IMR-90 (cell line): ENCODE measurements around the gene C6orf47. TPM values are rescaled to one million over a fixed set of nuclear protein-coding genes. Genes with fewer than 3 reads are reported as not detected.

ENCODE experiments used
- ATAC-seq: fragments of 200-7000 bp; cut with Tn5 transposase; 2 replicates; pipeline ENCODE4 v1.9.1; 2020; ENCODE audit warnings: low read depth, mild to moderate bottlenecking, moderate library complexity
- BruUV-seq: library from RNA; stranded (reverse); fragments of 400-500 nt; replicated peaks from 2 replicates; lab custom pipeline; 2021; lab: Mats Ljungman, UMichigan
- CTCF ChIA-PET: fragments of 300-600 bp; formaldehyde crosslinking; extraction: SDS; loops from one replicate; lab custom pipeline; 2021; ENCODE audit warnings: antibody characterized with exemption; lab: Yijun Ruan, JAX
- POLR2A ChIA-PET: fragments of 300-600 bp; sonication (Branson Sonifier 250); formaldehyde crosslinking; loops from one replicate; lab custom pipeline; 2022; ENCODE audit warnings: antibody characterized with exemption; ENCODE audit not compliant: unreplicated experiment; lab: Charles Lee
- DNase-seq: peaks from one replicate; pipeline ENCODE4 v3.0.0; 2013
- H2AFZ ChIP-seq: replicated peaks from 2 replicates; pipeline ENCODE3; 2013; ENCODE audit warnings: low read length, mild to moderate bottlenecking; ENCODE audit not compliant: poor library complexity
- H2AK5ac ChIP-seq: 2 replicates; pipeline ENCODE4 v1.6.1; 2013; ENCODE audit warnings: low read depth, low read length, inconsistent platforms
- H2AK9ac ChIP-seq: replicated peaks from 2 replicates; pipeline ENCODE3; 2013; ENCODE audit warnings: mild to moderate bottlenecking, low read depth, low read length, moderate library complexity; ENCODE audit not compliant: poor library complexity
- H2BK120ac ChIP-seq: 2 replicates; pipeline ENCODE4 v1.6.1; 2013; ENCODE audit warnings: low read depth, low read length, inconsistent platforms
- H2BK15ac ChIP-seq: 3 replicates; pipeline ENCODE4 v1.6.1; 2013; ENCODE audit warnings: low read depth, low read length, inconsistent platforms
- H2BK20ac ChIP-seq: 2 replicates; pipeline ENCODE4 v1.6.1; 2013; ENCODE audit warnings: low read depth, mild to moderate bottlenecking, inconsistent platforms, low read length, moderate library complexity
- H2BK5ac ChIP-seq: 2 replicates; pipeline ENCODE4 v1.6.1; 2013; ENCODE audit warnings: mild to moderate bottlenecking, low read depth, low read length, inconsistent platforms; ENCODE audit not compliant: poor library complexity, severe bottlenecking
- H3K14ac ChIP-seq: replicated peaks from 2 replicates; pipeline ENCODE4 v1.6.1; 2013; ENCODE audit warnings: low read depth, low read length, inconsistent platforms
- H3K18ac ChIP-seq: 2 replicates; pipeline ENCODE4 v1.6.1; 2013; ENCODE audit warnings: low read depth, low read length, control low read depth
- H3K23ac ChIP-seq: 2 replicates; pipeline ENCODE4 v1.6.1; 2013; ENCODE audit warnings: low read depth, low read length, inconsistent platforms
- H3K27ac ChIP-seq: 2 replicates; pipeline ENCODE4 v1.5.1; 2013; ENCODE audit warnings: mild to moderate bottlenecking, control low read depth, low read length; ENCODE audit not compliant: insufficient read depth
- H3K27me3 ChIP-seq: 2 replicates; pipeline ENCODE4 v1.6.1; 2013; ENCODE audit warnings: low read length; ENCODE audit not compliant: control insufficient read depth, insufficient read depth
- H3K36me3 ChIP-seq: 2 replicates; pipeline ENCODE4 v1.6.1; 2013; ENCODE audit warnings: low read length, mixed read lengths; ENCODE audit not compliant: control insufficient read depth, insufficient read depth
- H3K4ac ChIP-seq: 2 replicates; pipeline ENCODE4 v1.6.1; 2013; ENCODE audit warnings: low read depth, low read length, inconsistent platforms
- H3K4me1 ChIP-seq: 2 replicates; pipeline ENCODE4 v1.6.1; 2013; ENCODE audit warnings: low read length, mixed read lengths; ENCODE audit not compliant: control insufficient read depth, insufficient read depth
- H3K4me2 ChIP-seq: 2 replicates; pipeline ENCODE4 v1.6.1; 2013; ENCODE audit warnings: low read depth, mild to moderate bottlenecking, control low read depth, low read length, moderate library complexity
- H3K4me3 ChIP-seq: 2 replicates; pipeline ENCODE4 v1.5.1; 2013; ENCODE audit warnings: low read depth, mild to moderate bottlenecking, control low read depth, low read length, moderate library complexity; ENCODE audit not compliant: insufficient read depth
- H3K56ac ChIP-seq: 2 replicates; pipeline ENCODE4 v1.6.1; 2013; ENCODE audit warnings: low read length, inconsistent platforms; ENCODE audit not compliant: insufficient read depth; ENCODE audit errors: extremely low read depth
- H3K79me1 ChIP-seq, 2 experiments: 2 replicates each; pipeline ENCODE4 v1.6.1; 2013; ENCODE audit warnings: low read length in 2 of 2, inconsistent platforms in 1 of 2, low read depth in 1 of 2
- H3K9ac ChIP-seq: 2 replicates; pipeline ENCODE4 v1.6.1; 2013; ENCODE audit warnings: low read depth, low read length, control low read depth
- H3K9me1 ChIP-seq: 2 replicates; pipeline ENCODE4 v1.6.1; 2013; ENCODE audit warnings: low read length, inconsistent platforms; ENCODE audit not compliant: insufficient read depth
- H3K9me3 ChIP-seq: 2 replicates; pipeline ENCODE4 v1.6.1; 2013; ENCODE audit warnings: low read length; ENCODE audit not compliant: control insufficient read depth, insufficient read depth
- H4K20me1 ChIP-seq: 2 replicates; pipeline ENCODE4 v1.6.1; 2013; ENCODE audit warnings: low read length, inconsistent platforms; ENCODE audit not compliant: insufficient read depth
- H4K5ac ChIP-seq: 2 replicates; pipeline ENCODE4 v1.6.1; 2013; ENCODE audit warnings: mild to moderate bottlenecking, low read depth, low read length, control low read depth
- H4K8ac ChIP-seq, 2 experiments: 2 replicates each; pipeline ENCODE4 v1.6.1; 2013; ENCODE audit warnings: low read depth in 2 of 2, low read length in 2 of 2, control low read depth in 1 of 2, inconsistent platforms in 1 of 2
- H4K91ac ChIP-seq: 2 replicates; pipeline ENCODE4 v1.6.1; 2013; ENCODE audit warnings: low read depth, low read length, inconsistent platforms; ENCODE audit not compliant: insufficient read depth
- BHLHE40 ChIP-seq: fragments of 150-350 bp; IDR thresholded peaks from 2 replicates; pipeline ENCODE4 v1.6.1; 2016; ENCODE audit warnings: mild to moderate bottlenecking, low read depth, low read length
- CEBPB ChIP-seq: IDR thresholded peaks from 2 replicates; pipeline ENCODE4 v1.6.1; 2012; ENCODE audit warnings: low read depth, low read length, improper control_type of control experiment
- CHD1 ChIP-seq: IDR thresholded peaks from 2 replicates; pipeline ENCODE4 v1.6.1; 2012; ENCODE audit warnings: low read depth, low read length, improper control_type of control experiment
- CTCF ChIP-seq: conservative IDR thresholded peaks from 2 replicates; pipeline ENCODE4 v1.5.1; 2012; ENCODE audit warnings: mild to moderate bottlenecking, low read depth, low read length, improper control_type of control experiment
- FOS ChIP-seq: fragments of 150-350 bp; IDR thresholded peaks from 2 replicates; pipeline ENCODE4 v1.6.1; 2016; ENCODE audit warnings: low read depth, low read length
- MAFK ChIP-seq: IDR thresholded peaks from 2 replicates; pipeline ENCODE4 v1.6.1; 2012; ENCODE audit warnings: low read depth, low read length, improper control_type of control experiment
- MAZ ChIP-seq: IDR thresholded peaks from 2 replicates; pipeline ENCODE4 v1.6.1; 2012; ENCODE audit warnings: low read depth, mild to moderate bottlenecking, low read length, improper control_type of control experiment, moderate library complexity, borderline replicate concordance
- MXI1 ChIP-seq: IDR thresholded peaks from 2 replicates; pipeline ENCODE4 v1.6.1; 2012; ENCODE audit warnings: low read depth, mild to moderate bottlenecking, low read length, moderate library complexity, borderline replicate concordance
- NFE2L2 ChIP-seq: fragments of 150-350 bp; IDR thresholded peaks from 2 replicates; pipeline ENCODE4 v1.6.1; 2016; ENCODE audit warnings: low read depth, mild to moderate bottlenecking, low read length
- POLR2A ChIP-seq: IDR thresholded peaks from 2 replicates; pipeline ENCODE4 v1.6.1; 2012; ENCODE audit warnings: mild to moderate bottlenecking, low read depth, low read length
- RAD21 ChIP-seq: IDR thresholded peaks from 2 replicates; pipeline ENCODE4 v1.6.1; 2012; ENCODE audit warnings: low read length, improper control_type of control experiment
- RCOR1 ChIP-seq: IDR thresholded peaks from 2 replicates; pipeline ENCODE4 v1.6.1; 2012; ENCODE audit warnings: mild to moderate bottlenecking, low read length, improper control_type of control experiment; ENCODE audit not compliant: insufficient replicate concordance
- RFX5 ChIP-seq: IDR thresholded peaks from 2 replicates; pipeline ENCODE4 v1.8.0; 2012; ENCODE audit warnings: low read depth, mild to moderate bottlenecking, low read length, moderate library complexity
- SMC3 ChIP-seq: fragments of 150-350 bp; IDR thresholded peaks from 2 replicates; pipeline ENCODE4 v1.6.1; 2016; ENCODE audit warnings: low read depth, mild to moderate bottlenecking, antibody characterized with exemption, low read length, moderate library complexity
- WGBS, 2 experiments: methylation state at CpG; one replicate each; pipeline versions ENCODE4 v1.1.5 to v1.1.7; 2013; ENCODE audit warnings: missing lambda C conversion rate in 2 of 2; ENCODE audit not compliant: insufficient read length in 1 of 2; ENCODE audit errors: extremely low coverage in 2 of 2; 5-methylcytosine and 5-hydroxymethylcytosine counted together
- dilution Hi-C: fragments of 300-500 bp; cut with HindIII; formaldehyde crosslinking; loops from one replicate; pipeline ENCODE4 v1.14.3; 2018; ENCODE audit warnings: low sequenced_read_pairs; ENCODE audit not compliant: unreplicated experiment
- in situ Hi-C: fragments of 300-500 bp; cut with MboI; formaldehyde crosslinking; loops from 3 replicates; pipeline ENCODE4 v1.14.3; 2019; ENCODE audit warnings: low sequenced_read_pairs, inconsistent platforms, mixed read lengths
- intact Hi-C: fragments of 100-400 bp; cut with micrococcal nuclease; formaldehyde crosslinking; loops from 2 replicates; pipeline ENCODE4 v1.10.0; 2022
- polyA plus RNA-seq, 3 experiments: library from polyadenylated mRNA; depleted of rRNA; stranded (reverse); fragments of >200 nt; gene quantifications; 2 replicates each; pipeline ENCODE4 v1.2.3, GENCODE V29; 2012; ENCODE audit warnings: low replicate concordance in 1 of 3
- total RNA-seq: library from RNA; depleted of rRNA; stranded (reverse); fragments of >200 nt; gene quantifications from 2 replicates; pipeline ENCODE4 v1.2.3, GENCODE V29; 2012
- TF ChIP-seq, protein P1 (sequence below): fragments of 150-350 bp; IDR thresholded peaks from 2 replicates; pipeline ENCODE4 v1.6.1; 2016; ENCODE audit warnings: low read depth, mild to moderate bottlenecking, low read length, moderate library complexity, borderline replicate concordance
- TF ChIP-seq, protein P2 (sequence below): fragments of 150-350 bp; IDR thresholded peaks from 2 replicates; pipeline ENCODE4 v1.6.1; 2017; ENCODE audit warnings: mild to moderate bottlenecking, antibody characterized with exemption, low read length, low read depth

The C6orf47 gene
- total and polyA plus RNA-seq, 2 of the 4 experiments (the other 2 are of a cell fraction) = 8.9 to 14.2 TPM

DNA sequence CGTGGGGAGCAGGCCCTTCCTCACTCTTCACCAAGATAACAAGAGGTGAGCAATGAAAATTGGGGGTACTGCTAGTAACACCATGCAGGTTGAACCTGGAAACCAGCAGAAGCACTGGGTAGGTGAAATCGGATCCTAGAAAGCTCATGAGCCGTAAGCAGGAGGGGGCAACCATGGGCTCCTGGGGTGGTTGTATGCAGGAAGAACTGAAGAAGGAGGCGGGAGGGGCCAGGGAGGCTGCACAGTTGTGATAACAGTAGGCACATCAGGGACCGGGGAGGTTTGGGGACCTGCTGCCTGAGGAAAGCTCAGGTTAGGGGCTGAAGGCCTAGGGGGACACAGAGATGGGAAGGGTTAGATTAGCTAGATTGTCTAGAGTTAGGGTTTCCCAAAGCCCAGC is 25.9 kb upstream of the C6orf47 start:
- H3K4me2 ChIP-seq = no peak overlapping the region
- H2BK20ac ChIP-seq = no peak overlapping the region
- H3K36me3 ChIP-seq = peaks cover 51% of the 10 kb centered on the region
- no peaks in the 10 kb centered on the region for H3K27me3 ChIP-seq
- H2AK9ac ChIP-seq = no peak overlapping the region
- intact Hi-C loops = no loop called here
- POLR2A ChIA-PET = no interaction called here
- no peak overlapping the region for H3K23ac ChIP-seq
- H2BK5ac ChIP-seq = no peak overlapping the region
- dilution Hi-C loops = no loop called here
- H3K4me1 ChIP-seq = peaks cover 5% of the 10 kb centered on the region; the same call in 1 of the 2 replicates
- TF ChIP-seq SMC3 = no peak
- TF ChIP-seq, protein P1, sequence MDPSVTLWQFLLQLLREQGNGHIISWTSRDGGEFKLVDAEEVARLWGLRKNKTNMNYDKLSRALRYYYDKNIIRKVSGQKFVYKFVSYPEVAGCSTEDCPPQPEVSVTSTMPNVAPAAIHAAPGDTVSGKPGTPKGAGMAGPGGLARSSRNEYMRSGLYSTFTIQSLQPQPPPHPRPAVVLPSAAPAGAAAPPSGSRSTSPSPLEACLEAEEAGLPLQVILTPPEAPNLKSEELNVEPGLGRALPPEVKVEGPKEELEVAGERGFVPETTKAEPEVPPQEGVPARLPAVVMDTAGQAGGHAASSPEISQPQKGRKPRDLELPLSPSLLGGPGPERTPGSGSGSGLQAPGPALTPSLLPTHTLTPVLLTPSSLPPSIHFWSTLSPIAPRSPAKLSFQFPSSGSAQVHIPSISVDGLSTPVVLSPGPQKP = no peak
- no peak for TF ChIP-seq RCOR1
- TF ChIP-seq RAD21 = no peak
- TF ChIP-seq CTCF = no peak
- TF ChIP-seq FOS = no peak
- TF ChIP-seq, protein P2, sequence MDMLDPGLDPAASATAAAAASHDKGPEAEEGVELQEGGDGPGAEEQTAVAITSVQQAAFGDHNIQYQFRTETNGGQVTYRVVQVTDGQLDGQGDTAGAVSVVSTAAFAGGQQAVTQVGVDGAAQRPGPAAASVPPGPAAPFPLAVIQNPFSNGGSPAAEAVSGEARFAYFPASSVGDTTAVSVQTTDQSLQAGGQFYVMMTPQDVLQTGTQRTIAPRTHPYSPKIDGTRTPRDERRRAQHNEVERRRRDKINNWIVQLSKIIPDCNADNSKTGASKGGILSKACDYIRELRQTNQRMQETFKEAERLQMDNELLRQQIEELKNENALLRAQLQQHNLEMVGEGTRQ = no peak
- TF ChIP-seq MAZ = no peak
- TF ChIP-seq RFX5 = no peak
- TF ChIP-seq BHLHE40 = no peak
- TF ChIP-seq CHD1 = no peak
- no peak for TF ChIP-seq CEBPB
- TF ChIP-seq MXI1 = no peak
- no peak for TF ChIP-seq NFE2L2
- TF ChIP-seq MAFK = no peak
- no peak for TF ChIP-seq POLR2A
- WGBS, 2 experiments = 88% methylated on average over 3 of the region's 5 CpGs; no CpG with 5 or more reads in 1 of the 2 experiments
- no peak overlapping the region for H3K4ac ChIP-seq
- no peak overlapping the region for H3K56ac ChIP-seq
- no peak overlapping the region for H3K14ac ChIP-seq
- DNase-seq (no peak), ATAC-seq (no peak)
- no peak overlapping the region for H3K9ac ChIP-seq
- in situ Hi-C loops = loop anchor here (10.0 kb wide), 2 partner anchors 148 to 258 kb away; partner anchors contain the start of gene CFB
- H2AFZ ChIP-seq = no peak overlapping the region
- no TSS peak for BruUV-seq
- H3K79me1 ChIP-seq = no peaks in the 10 kb centered on the region
- H4K20me1 ChIP-seq = no peaks in the 10 kb centered on the region
- no peak overlapping the region for H4K8ac ChIP-seq
- H3K18ac ChIP-seq = no peak overlapping the region
- H4K91ac ChIP-seq = no peak overlapping the region
- H2BK15ac ChIP-seq = no peak overlapping the region
- H3K9me3 ChIP-seq = no peaks in the 10 kb centered on the region
- H3K9me1 ChIP-seq = 0 out of 2 replicates have a peak, but pooled peaks cover 5% of the 10 kb centered on the region
- H4K5ac ChIP-seq = no peak overlapping the region
- H2BK120ac ChIP-seq = no peak overlapping the region
- CTCF ChIA-PET = no interaction called here
- no peak overlapping the region for H3K4me3 ChIP-seq
- H2AK5ac ChIP-seq = no peak overlapping the region
- no peak overlapping the region for H3K27ac ChIP-seq
